SK-N-SH treated with all-trans-retinoic acid at 6 μM for 48 hours (cell line): Measurements from ENCODE around the gene IER2.

ENCODE experiments used
- ATAC-seq: fragments of 200-7000 bp; cut with Tn5 transposase; 3 replicates; pipeline ENCODE4 v1.9.1; 2020; ENCODE audit warnings: mild to moderate bottlenecking, moderate library complexity
- ARNTL ChIP-seq: fragments of 450-650 bp; formaldehyde crosslinking; IDR thresholded peaks from 2 replicates; pipeline ENCODE4 v1.5.0; 2020; ENCODE audit warnings: low read depth, mild to moderate bottlenecking, moderate library complexity, borderline replicate concordance
- BACH2 ChIP-seq: fragments of 250-450 bp; sonication (Bioruptor Pico); IDR thresholded peaks from 2 replicates; pipeline ENCODE4 v1.9.0; 2021; ENCODE audit warnings: mild to moderate bottlenecking, borderline replicate concordance
- CREB5 ChIP-seq: fragments of 250-450 bp; sonication (Bioruptor Pico); IDR thresholded peaks from 2 replicates; pipeline ENCODE4 v1.5.1; 2020; ENCODE audit warnings: low read depth, mild to moderate bottlenecking, moderate library complexity
- CSDC2 ChIP-seq: fragments of 250-450 bp; sonication (Bioruptor Pico); IDR thresholded peaks from 2 replicates; pipeline ENCODE4 v1.5.0; 2020; ENCODE audit warnings: mild to moderate bottlenecking, moderate library complexity
- CSRNP3 ChIP-seq: fragments of 250-450 bp; sonication (Bioruptor Pico); IDR thresholded peaks from 2 replicates; pipeline ENCODE4 v1.5.1; 2021; ENCODE audit warnings: mild to moderate bottlenecking, moderate library complexity
- ESRRG ChIP-seq: fragments of 250-450 bp; sonication (Bioruptor Pico); IDR thresholded peaks from 2 replicates; pipeline ENCODE4 v1.6.1; 2021; ENCODE audit warnings: mild to moderate bottlenecking
- ISL1 ChIP-seq: fragments of 250-450 bp; sonication (Bioruptor Pico); IDR thresholded peaks from 2 replicates; pipeline ENCODE4 v2.1.2; 2022; ENCODE audit warnings: mild to moderate bottlenecking, moderate library complexity
- OSR1 ChIP-seq: fragments of 250-450 bp; sonication (Bioruptor Pico); IDR thresholded peaks from 2 replicates; pipeline ENCODE4 v1.8.0; 2022; ENCODE audit warnings: moderate library complexity, mild to moderate bottlenecking, inconsistent platforms
- PPARA ChIP-seq: fragments of 250-450 bp; sonication (Bioruptor Pico); IDR thresholded peaks from 2 replicates; pipeline ENCODE4 v1.5.0; 2020; ENCODE audit warnings: mild to moderate bottlenecking, borderline replicate concordance
- RARB ChIP-seq: fragments of 250-450 bp; sonication (Bioruptor Pico); IDR thresholded peaks from 2 replicates; pipeline ENCODE4 v1.8.0; 2021; ENCODE audit warnings: mild to moderate bottlenecking, moderate library complexity
- SNAI2 ChIP-seq: fragments of 250-450 bp; sonication (Bioruptor Pico); IDR thresholded peaks from 2 replicates; pipeline ENCODE4 v1.5.0; 2020; ENCODE audit warnings: mild to moderate bottlenecking, moderate library complexity
- TCF4 ChIP-seq: fragments of 250-450 bp; sonication (Bioruptor Pico); IDR thresholded peaks from 2 replicates; pipeline ENCODE4 v1.8.0; 2021; ENCODE audit warnings: mild to moderate bottlenecking, moderate library complexity, borderline replicate concordance
- ZC3H10 ChIP-seq: fragments of 250-450 bp; sonication (Bioruptor Pico); IDR thresholded peaks from 2 replicates; pipeline ENCODE4 v1.5.1; 2021; ENCODE audit warnings: mild to moderate bottlenecking, moderate library complexity
- ZFP3 ChIP-seq: fragments of 250-450 bp; sonication (Bioruptor Pico); IDR thresholded peaks from 2 replicates; pipeline ENCODE4 v1.5.0; 2020; ENCODE audit warnings: mild to moderate bottlenecking, moderate library complexity
- ZFP30 ChIP-seq: fragments of 450-650 bp; formaldehyde crosslinking; IDR thresholded peaks from 2 replicates; pipeline ENCODE4 v1.5.0; 2022; ENCODE audit warnings: mild to moderate bottlenecking, moderate library complexity
- ZNF565 ChIP-seq: fragments of 450-650 bp; formaldehyde crosslinking; conservative IDR thresholded peaks from 2 replicates; pipeline ENCODE4 v1.5.0; 2020; ENCODE audit warnings: low read depth, mild to moderate bottlenecking, moderate library complexity
- ZNF70 ChIP-seq: fragments of 450-650 bp; formaldehyde crosslinking; IDR thresholded peaks from 2 replicates; pipeline ENCODE4 v1.5.0; 2020; ENCODE audit warnings: mild to moderate bottlenecking, moderate library complexity
- ZNF8 ChIP-seq: fragments of 450-650 bp; formaldehyde crosslinking; IDR thresholded peaks from 2 replicates; pipeline ENCODE4 v1.5.0; 2020; ENCODE audit warnings: mild to moderate bottlenecking, moderate library complexity
- TF ChIP-seq, protein P1 (sequence below): fragments of 250-450 bp; sonication (Bioruptor Pico); IDR thresholded peaks from 2 replicates; pipeline ENCODE4 v1.5.0; 2020; ENCODE audit warnings: mild to moderate bottlenecking, moderate library complexity
- TF ChIP-seq, protein P2 (sequence below): fragments of 250-450 bp; sonication (Bioruptor Pico); IDR thresholded peaks from 2 replicates; pipeline ENCODE4 v1.8.0; 2020; ENCODE audit warnings: mild to moderate bottlenecking, moderate library complexity, borderline replicate concordance

Gene IER2

DNA sequence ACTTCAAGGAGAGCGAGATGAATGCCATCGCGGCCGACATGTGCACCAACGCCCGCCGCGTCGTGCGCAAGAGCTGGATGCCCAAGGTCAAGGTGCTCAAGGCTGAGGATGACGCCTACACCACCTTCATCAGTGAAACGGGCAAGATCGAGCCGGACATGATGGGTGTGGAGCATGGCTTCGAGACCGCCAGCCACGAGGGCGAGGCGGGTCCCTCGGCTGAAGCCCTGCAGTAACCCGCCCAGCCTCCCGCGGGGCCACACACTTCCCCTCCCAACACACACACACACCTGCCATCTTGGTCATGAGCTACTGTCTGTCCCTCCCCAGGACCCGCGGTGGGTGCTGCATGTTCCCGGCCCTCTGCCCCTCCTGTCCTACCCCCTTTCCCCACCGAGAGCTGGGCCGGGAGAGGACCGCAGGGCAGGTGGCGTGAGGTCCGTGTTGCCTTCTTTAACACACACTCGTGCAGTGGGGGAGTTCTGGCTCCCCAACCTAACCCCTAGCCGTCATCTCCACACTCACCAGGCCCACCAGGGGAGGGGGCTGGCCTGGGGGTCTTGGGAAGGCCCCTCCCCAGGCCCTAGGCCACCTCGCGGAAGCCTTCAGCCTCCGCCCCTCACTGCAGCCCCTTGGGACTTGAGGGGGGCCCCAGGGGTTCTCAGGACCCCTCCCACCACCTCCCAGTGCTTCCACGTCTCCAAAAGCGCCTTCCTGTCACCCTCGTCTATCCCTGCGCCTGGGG, 11.9 kb upstream of the IER2 start:
- ATAC-seq = no peak
- TF ChIP-seq ARNTL (CRISPR knock-in tag) = no peak
- TF ChIP-seq CREB5 = no peak
- TF ChIP-seq CSDC2 = no peak
- TF ChIP-seq BACH2 = no peak
- TF ChIP-seq ZFP30 (CRISPR knock-in tag) = no peak
- no peak for TF ChIP-seq ZNF70 (CRISPR knock-in tag)
- TF ChIP-seq CSRNP3 (CRISPR knock-in tag) = no peak
- TF ChIP-seq ZC3H10 (CRISPR knock-in tag) = no peak
- no peak for TF ChIP-seq PPARA (CRISPR knock-in tag)
- no peak for TF ChIP-seq ZNF8 (CRISPR knock-in tag)
- no peak for TF ChIP-seq TCF4
- no peak for TF ChIP-seq ZNF565
- TF ChIP-seq ESRRG (CRISPR knock-in tag) = no peak
- TF ChIP-seq, protein P1, sequence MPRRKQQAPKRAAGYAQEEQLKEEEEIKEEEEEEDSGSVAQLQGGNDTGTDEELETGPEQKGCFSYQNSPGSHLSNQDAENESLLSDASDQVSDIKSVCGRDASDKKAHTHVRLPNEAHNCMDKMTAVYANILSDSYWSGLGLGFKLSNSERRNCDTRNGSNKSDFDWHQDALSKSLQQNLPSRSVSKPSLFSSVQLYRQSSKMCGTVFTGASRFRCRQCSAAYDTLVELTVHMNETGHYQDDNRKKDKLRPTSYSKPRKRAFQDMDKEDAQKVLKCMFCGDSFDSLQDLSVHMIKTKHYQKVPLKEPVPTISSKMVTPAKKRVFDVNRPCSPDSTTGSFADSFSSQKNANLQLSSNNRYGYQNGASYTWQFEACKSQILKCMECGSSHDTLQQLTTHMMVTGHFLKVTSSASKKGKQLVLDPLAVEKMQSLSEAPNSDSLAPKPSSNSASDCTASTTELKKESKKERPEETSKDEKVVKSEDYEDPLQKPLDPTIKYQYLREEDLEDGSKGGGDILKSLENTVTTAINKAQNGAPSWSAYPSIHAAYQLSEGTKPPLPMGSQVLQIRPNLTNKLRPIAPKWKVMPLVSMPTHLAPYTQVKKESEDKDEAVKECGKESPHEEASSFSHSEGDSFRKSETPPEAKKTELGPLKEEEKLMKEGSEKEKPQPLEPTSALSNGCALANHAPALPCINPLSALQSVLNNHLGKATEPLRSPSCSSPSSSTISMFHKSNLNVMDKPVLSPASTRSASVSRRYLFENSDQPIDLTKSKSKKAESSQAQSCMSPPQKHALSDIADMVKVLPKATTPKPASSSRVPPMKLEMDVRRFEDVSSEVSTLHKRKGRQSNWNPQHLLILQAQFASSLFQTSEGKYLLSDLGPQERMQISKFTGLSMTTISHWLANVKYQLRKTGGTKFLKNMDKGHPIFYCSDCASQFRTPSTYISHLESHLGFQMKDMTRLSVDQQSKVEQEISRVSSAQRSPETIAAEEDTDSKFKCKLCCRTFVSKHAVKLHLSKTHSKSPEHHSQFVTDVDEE = no peak
- TF ChIP-seq, protein P2, sequence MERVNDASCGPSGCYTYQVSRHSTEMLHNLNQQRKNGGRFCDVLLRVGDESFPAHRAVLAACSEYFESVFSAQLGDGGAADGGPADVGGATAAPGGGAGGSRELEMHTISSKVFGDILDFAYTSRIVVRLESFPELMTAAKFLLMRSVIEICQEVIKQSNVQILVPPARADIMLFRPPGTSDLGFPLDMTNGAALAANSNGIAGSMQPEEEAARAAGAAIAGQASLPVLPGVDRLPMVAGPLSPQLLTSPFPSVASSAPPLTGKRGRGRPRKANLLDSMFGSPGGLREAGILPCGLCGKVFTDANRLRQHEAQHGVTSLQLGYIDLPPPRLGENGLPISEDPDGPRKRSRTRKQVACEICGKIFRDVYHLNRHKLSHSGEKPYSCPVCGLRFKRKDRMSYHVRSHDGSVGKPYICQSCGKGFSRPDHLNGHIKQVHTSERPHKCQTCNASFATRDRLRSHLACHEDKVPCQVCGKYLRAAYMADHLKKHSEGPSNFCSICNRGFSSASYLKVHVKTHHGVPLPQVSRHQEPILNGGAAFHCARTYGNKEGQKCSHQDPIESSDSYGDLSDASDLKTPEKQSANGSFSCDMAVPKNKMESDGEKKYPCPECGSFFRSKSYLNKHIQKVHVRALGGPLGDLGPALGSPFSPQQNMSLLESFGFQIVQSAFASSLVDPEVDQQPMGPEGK (CRISPR knock-in tag) = no peak

- no peak for ATAC-seq
- no peak for TF ChIP-seq ZNF70 (CRISPR knock-in tag)
Observed at GRCh38 chr19:13138916-13139198, 11.4 kb upstream of the IER2 start.

DNA sequence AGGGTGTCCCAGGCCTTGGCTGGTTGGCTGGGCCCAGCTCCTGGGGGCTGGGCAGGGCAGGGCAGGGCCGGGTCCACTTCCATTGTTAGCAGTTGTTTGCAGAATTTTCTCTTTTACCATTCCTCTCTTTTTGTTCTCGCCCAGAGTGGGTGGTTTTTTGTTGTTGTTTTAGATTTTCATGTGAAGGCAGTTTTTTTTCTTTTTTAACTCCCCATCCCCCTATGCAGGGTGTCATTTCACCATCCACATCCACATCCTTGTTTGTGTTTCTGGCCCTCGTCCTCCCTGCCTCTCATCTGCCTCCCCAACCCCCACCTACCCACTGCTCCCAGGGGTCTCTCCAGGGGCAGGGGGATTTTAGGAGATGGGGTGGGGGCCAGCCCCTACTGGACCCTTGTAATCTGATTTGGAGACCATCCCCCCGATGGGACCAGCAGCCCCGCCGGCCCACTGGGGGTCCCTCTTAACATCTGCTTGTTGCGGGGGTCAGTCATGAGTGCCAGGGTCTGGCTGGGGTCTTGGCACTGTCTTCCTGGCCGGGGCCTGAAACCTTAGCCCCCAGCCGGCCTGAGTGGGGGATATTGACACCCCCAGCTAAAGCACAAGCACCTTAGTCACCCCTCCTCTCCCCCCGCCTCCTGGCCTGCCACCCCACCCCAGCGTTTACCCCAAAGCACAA, 10.4 kb upstream of the IER2 start:
- TF ChIP-seq ISL1 (CRISPR knock-in tag) = no peak
- no peak for ATAC-seq

DNA sequence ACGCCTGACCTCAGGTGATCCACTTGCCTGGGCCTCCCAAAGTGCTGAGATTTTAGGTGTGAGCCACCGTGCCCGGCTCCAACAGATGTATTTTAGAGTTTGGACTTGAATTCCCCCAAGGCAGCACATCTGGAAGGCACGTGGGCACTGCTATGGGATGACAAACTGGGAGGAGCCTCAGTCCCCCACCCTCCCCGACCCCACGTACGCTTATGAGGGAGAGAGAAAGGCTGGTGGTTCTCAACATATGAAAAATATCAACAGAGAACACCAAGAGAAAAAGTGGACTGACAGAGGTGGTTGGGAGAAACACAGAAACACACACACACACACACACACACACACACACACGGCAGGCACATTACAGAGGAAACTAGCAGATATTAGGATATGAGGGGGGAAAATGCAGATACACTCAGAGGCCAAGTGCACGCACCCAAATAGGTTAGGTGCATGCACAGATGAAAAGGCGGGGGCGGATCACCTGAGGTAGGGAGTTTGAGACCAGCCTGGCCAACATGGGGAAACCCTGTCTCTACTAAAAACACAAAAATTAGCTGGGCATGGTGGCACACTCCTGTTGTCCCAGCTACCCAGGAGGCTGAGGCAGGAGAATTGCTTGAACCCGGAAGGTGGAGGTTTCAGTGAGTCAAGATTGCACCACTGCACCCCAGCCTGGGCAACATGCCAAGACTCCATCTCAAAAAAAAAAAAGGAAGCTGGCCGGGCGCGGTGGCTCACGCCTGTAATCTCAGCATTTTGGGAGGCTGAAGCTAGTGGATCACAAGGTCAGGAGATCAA, 3.2 kb upstream of the IER2 start:
- no peak for ATAC-seq
- TF ChIP-seq TCF4 (no peak), ZFP30 (CRISPR knock-in tag) (no peak), BACH2 (no peak), SNAI2 (CRISPR knock-in tag) (no peak), ZNF8 (CRISPR knock-in tag) (no peak), ZNF565 (no peak), ZFP3 (CRISPR knock-in tag) (no peak), RARB (no peak), OSR1 (CRISPR knock-in tag) (no peak), CREB5 (no peak), PPARA (CRISPR knock-in tag) (no peak)
- TF ChIP-seq, protein P1 = no peak
- TF ChIP-seq, protein P2 (CRISPR knock-in tag) = no peak
